Measurements from ENCODE around the gene RPS2. TPM values are rescaled to one million over a fixed set of nuclear protein-coding genes. Genes with fewer than 3 reads are reported as not detected.

The RPS2 gene
- total RNA-seq, 2 donors from 2014 or later: 1,152 to 1,209 TPM

DNA sequence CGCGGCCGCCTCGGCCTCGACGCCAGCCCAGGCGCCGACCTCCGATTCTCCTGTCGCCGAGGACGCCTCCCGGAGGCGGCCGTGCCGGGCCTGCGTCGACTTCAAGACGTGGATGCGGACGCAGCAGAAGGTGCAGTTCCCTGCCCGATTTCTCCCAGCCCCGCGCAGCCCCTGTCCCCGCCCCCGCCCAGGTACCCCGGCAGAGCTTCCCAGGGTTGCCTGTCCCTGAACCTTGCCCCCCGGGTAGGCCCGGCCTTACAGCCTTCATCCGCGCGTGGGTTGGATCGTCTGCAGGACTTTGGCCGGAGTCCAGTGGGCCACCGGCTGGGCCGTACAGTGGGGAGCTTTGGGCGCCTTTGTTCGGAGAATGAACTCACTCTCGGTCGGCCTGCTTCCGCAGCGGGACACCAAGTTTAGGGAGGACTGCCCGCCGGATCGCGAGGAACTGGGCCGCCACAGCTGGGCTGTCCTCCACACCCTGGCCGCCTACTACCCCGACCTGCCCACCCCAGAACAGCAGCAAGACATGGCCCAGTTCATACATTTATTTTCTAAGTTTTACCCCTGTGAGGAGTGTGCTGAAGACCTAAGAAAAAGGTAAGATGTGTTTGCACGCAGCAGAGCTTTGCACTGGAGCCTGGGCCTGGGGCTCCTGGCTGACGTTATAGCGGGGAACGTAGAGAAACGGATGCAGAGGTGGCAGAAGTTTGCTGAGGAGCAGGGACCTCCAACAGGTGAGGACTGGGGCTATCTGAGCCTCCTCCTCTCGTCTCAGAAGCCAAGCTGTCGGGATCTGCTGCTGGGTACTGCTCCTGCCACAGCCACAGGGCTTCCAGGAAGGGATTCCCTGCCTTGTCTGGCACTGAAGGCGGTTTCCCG lies 20.0 kb upstream of the RPS2 start:
- intact Hi-C loops (cut with DNase I): no loop called here
- peak; percentile 6 to 14 for ATAC-seq

GRCh38 chr16:1983544-1984346 lies 19.1 kb upstream of the RPS2 start, which contains the start of gene GFER:
Gene GFER, plus strand, starts transcription at chr16:1984193. Its CDS starts 26 bp downstream, at chr16:1984219.
- intact Hi-C loops (cut with DNase I): no loop called here
- ATAC-seq (peak; percentile 96), DNase-seq (peak; percentile 91)

More for the DNA sequence above, 20.0 kb upstream of the RPS2 start:
- DNase-seq: no peak

DNA sequence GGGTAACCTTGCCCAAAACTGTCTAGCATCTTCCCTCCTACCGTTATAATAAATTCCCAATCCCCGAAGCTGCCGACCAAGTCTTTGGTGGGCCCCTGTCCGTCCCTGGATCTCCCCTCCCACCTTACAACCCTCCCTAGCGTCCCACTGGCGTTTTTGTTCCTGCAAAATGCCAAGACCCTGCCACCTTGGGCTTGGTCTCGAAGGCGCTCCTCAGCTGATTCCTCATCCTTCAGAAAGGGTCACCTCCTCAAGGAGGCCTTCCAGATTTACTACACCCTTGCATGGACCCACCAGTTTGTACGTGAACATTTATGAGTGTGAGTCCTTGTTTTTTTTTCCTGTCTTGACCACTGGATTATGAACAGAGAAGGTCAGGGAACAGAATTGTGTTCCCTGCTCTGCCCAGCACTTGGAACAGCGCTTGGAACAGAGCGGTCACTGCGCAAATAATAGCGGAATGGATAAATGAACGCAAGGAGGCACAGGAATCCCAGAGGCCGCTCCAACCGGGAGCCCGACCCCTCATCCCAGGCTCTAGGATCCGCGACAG lies 18.4 kb upstream of the RPS2 start:
- DNase-seq: no peak
- no peak for ATAC-seq
- intact Hi-C loops (cut with DNase I): no loop called here

DNA sequence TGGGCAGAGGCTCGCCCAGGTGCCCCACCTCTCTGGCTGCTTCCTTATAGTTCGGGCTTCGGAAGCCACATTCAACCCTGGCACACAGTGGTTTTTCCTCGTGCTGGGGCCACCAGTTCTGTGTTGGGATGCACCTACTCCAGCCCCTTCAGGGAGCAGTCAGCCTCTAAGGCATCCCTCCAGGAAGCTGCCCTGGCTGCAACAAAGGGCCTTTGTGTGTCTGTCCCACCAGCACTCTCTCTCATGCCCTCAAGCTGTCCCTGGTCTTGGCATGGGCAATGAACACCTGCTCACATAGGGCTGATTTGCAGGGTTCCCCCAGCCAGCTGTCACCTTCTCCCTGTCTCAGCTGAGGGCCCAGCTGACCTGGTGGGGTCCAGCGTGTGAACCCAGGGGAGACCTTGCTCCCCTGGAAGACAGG lies 17.4 kb upstream of the RPS2 start:
- intact Hi-C loops (cut with DNase I): no loop called here
- DNase-seq: no peak
- no peak for ATAC-seq

DNA sequence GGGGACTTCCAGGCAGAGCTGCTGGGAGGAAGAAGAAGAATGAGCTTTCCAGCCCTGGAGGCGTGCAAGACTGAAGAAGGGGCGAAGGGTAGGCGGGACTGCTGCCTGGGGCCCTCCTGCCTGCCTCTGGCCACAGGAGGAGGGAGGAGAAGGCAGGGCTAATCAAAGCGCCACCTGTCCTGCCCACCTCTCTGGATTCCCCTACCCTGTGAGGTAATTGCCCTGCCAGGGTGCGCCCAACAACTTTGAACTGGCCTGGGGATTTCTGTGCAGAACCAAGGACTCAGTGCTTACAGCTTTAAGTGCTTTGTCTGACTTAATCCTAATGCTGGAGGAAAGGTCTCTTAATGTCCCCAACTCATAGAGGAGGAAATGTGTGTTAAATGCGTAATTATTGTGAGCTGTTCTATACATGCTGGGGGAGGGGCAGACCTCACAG lies 16.8 kb upstream of the RPS2 start, which contains the start of gene NOXO1:
Gene NOXO1 (minus strand): TSS at position 72 of the 439 bp plus-strand sequence. CDS start 290 bp downstream, outside the sequence.
- DNase-seq (no peak), ATAC-seq (no peak)
- intact Hi-C loops (cut with DNase I): no loop called here

DNA sequence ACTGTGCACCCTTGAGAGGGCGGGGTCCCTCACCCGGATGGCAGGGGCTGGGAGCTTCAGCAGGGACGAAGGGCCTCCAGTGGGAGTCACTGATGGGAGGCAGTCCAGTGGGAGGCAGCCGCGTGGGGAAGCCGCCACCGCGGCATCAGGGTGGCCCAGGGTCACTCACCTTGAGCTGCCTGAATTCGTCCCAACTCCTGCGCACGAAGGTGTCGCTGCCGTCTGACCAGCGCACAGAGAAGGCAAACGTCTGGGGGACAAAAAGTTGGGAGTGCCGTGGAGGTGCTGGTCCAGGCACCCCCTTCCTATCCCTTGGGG lies 16.1 kb upstream of the RPS2 start:
- ATAC-seq: no peak
- intact Hi-C loops (cut with DNase I): no loop called here

GRCh38 chr16:1980030-1980769 lies 15.6 kb upstream of the RPS2 start:
- intact Hi-C loops (cut with DNase I): no loop called here
- DNase-seq (no peak), ATAC-seq (no peak)

More for the DNA sequence above, 16.1 kb upstream of the RPS2 start:
- no peak for DNase-seq

GRCh38 chr16:1979271-1980029 lies 14.8 kb upstream of the RPS2 start:
- ATAC-seq: peak in 1 of 2 donors; percentile 4
- intact Hi-C loops (cut with DNase I): no loop called here
- no peak for DNase-seq

DNA sequence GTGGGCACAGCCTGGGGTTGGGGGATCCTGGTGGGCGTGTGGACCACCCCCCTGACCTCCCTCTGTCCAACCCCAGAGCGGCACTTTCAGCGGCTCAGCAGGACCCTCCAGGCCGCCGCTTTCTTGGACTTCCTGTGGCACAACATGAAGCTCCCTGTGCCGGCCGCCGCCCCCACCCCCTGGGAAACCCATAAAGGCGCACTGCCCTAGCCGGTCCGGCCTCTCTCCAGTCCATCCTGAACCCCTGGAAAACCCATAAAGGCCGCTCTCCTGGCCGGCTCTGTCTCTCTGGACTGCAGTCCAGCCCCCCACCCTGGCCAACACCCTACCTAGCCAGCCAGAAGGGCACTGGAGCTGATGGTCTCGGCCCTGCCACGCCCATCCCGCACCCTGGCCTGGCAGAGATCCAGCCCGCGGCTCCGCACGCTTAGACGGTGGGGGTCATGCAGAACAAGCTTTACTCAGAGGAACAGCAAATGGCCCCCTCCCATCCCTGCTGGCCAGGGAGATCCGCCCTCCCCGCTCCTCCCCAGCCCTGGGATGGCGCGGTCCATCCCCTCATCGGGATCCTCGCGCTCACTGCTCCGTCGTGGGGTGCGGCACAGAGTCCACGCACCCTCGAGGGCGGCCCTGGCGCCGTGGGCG lies 14.0 kb upstream of the RPS2 start:
- intact Hi-C loops (cut with DNase I): no loop called here
- ATAC-seq (no peak), DNase-seq (no peak)

- intact Hi-C loops (cut with DNase I): no loop called here
- DNase-seq (no peak), ATAC-seq (no peak)
Observed at GRCh38 chr16:1977875-1978268, 13.2 kb upstream of the RPS2 start.

- intact Hi-C loops (cut with DNase I): no loop called here
- DNase-seq: no peak
Observed at GRCh38 chr16:1976951-1977874, 12.6 kb upstream of the RPS2 start.

GRCh38 chr16:1976216-1976520 lies 11.5 kb upstream of the RPS2 start:
- no peak for DNase-seq
- intact Hi-C loops (cut with DNase I): no loop called here
- ATAC-seq: no peak

More at GRCh38 chr16:1976951-1977874, 12.6 kb upstream of the RPS2 start:
- no peak for ATAC-seq

DNA sequence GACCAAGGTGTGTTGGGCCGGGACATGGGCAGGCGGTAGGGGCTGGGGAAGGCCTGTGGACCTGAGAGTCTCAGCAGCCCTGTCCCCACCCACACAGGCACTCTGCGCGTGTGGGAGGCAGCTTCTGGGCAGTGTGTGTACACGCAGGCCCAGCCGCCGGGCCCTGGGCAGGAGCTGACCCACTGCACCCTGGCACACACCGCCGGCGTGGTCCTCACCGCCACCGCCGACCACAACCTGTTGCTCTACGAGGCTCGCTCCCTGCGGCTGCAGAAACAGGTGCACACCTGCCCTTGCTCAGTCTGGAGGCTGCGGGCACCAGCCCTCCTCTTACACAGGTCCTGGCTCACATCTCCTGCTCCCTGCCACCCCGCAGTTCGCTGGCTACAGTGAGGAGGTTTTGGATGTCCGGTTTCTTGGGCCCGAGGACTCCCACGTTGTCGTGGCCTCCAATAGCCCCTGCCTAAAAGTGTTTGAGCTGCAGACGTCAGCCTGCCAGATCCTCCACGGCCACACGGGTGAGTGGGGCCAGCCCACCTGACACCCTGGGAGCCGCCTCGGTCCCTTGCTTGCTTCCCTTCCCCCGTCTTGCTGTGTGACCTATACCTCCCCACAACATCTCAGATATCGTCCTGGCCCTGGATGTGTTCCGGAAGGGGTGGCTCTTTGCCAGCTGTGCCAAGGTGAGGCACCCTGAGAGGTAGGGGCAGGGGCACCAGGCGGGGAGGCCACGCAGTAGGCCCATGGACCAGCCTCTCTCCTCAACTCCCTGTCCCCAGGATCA lies 11.0 kb upstream of the RPS2 start:
- intact Hi-C loops (cut with DNase I): no loop called here
- ATAC-seq: no peak
- DNase-seq: no peak

GRCh38 chr16:1974157-1975070 lies 9.8 kb upstream of the RPS2 start:
- ATAC-seq (no peak), DNase-seq (peak; percentile 17)
- intact Hi-C loops (cut with DNase I): no loop called here

DNA sequence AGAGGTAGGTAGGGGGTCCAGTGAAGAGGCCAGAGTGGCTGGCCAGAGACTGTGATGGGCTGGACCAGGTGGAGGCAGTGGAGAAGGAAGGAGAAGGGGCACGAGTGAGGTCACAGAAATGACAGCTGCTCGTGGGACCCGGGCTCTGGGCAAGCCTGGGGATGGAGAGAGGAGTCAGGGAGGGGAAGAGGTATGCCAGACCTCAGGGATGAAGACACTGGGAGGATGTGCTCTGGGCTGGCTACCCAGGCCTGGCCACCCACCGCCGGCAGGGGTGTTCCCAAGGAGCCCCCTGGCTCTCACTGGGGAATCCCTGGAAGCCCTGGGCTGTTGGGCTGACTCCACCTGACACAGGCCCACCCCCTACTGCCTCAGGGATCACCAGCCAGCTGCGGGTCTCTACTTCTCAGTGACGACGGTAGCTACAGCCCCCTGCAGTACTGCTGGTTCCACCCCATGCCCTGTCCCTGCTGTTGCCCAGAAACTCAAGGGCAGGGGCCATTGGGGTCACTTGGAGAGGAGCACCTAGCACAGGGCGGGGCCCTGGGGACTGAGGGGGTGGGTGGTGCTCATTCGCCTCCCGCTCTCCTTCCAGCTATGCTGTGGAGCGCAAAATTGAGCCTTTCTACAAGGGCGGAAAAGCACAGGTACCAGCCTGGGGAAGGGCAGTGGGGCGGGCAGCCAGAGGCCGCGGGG lies 9.0 kb upstream of the RPS2 start:
- intact Hi-C loops (cut with DNase I): no loop called here
- ATAC-seq (no peak), DNase-seq (peak; percentile 21)

Measured in left cardiac atrium (tissue), 4 donors.